Measurements from ENCODE around the gene CYP1B1. TPM values are rescaled to one million over a fixed set of nuclear protein-coding genes. Genes with fewer than 3 reads are reported as not detected.
A peak's percentile ranks its signal among the peaks of the same experiment; 100 is the strongest.

The CYP1B1 gene
- total RNA-seq (2021; ENCODE audit: unreplicated experiment) (2.6 TPM), Bru-seq, nascent RNA (percentile 22 among the genes with signal in this experiment), BruChase-seq, experiment 1, labeled RNA remaining after a 6-hour chase (percentile 34 among the genes with signal in this experiment), BruChase-seq, experiment 2, labeled RNA remaining after a 2-hour chase (percentile 33 among the genes with signal in this experiment)
- polyA plus RNA-seq (2012): 0.24 and 0.33 TPM in 2 replicates
- long read RNA-seq, full-length matches to known transcripts: 3 of 4 reads
- long read RNA-seq, partial matches to known transcripts: 1 of 4 reads
- long read RNA-seq, other reads (novel, unspliced or antisense): 0 of 4 reads

GRCh38 chr2:38075507-38076151 lies at the start of gene CYP1B1:
CYP1B1 (minus strand) TSS chr2:38076151; CDS start chr2:38075388, 763 bp downstream.
- intact Hi-C loops (cut with micrococcal nuclease): no loop called here
- peak within 1 kb of the TSS; percentile 93 for H3K4me2 ChIP-seq (ENCODE audit: low read length)
- no peak for ATAC-seq
- peak within 1 kb of the TSS; percentile 73 for H3K27ac ChIP-seq (ENCODE audit: low read depth, low read length)
- no peaks in the 10 kb centered on the region for H4K20me1 ChIP-seq (ENCODE audit: insufficient read depth)
- peak within 1 kb of the TSS; percentile 80 for H2AFZ ChIP-seq (ENCODE audit: low read depth, low read length, poor library complexity, severe bottlenecking)
- POLR2A ChIA-PET: interaction anchor here (1.0 kb wide), 1 partner anchor 199 kb away, joined by 3 read pairs; no protein-coding TSS in a partner anchor
- peak within 1 kb of the TSS; percentile 77 for H3K9ac ChIP-seq (ENCODE audit: low read length)
- H3K4me1 ChIP-seq (ENCODE audit: control insufficient read depth in 1 of 2, insufficient read depth in 2 of 2, low read length in 2 of 2): peaks cover 5 to 28% of the 10 kb centered on the region in 2 experiments
- peak within 1 kb of the TSS; percentile 42 to 59 for H3K4me3 ChIP-seq (replicated peaks in 1 of 2; ENCODE audit: low read depth in 1 of 2, low read length in 2 of 2)
- no peaks in the 10 kb centered on the region for H3K27me3 ChIP-seq (ENCODE audit: insufficient read depth, low read length)
- H3K79me2 ChIP-seq (ENCODE audit: insufficient read depth, low read length): no peaks in the 10 kb centered on the region
- BruUV-seq (replicated peaks): TSS peak; percentile 36
- CTCF ChIA-PET: interaction anchor here (0.6 to 1.9 kb wide), 22 partner anchors 8 to 668 kb away, joined by 3 to 27 read pairs (median 4); no protein-coding TSS in a partner anchor
- no peaks in the 10 kb centered on the region for H3K36me3 ChIP-seq (ENCODE audit: control insufficient read depth in 1 of 2, insufficient read depth in 2 of 2, low read length in 2 of 2)
- DNase-seq (ENCODE audit: low read depth, low spot score): no peak
- TF ChIP-seq FOSL1 (IDR thresholded peaks at IDR 0.05; ENCODE audit: low read depth) (no peak), EZH2phosphoT487 (IDR thresholded peaks at IDR 0.05; ENCODE audit: borderline replicate concordance) (no peak), MAX (IDR thresholded peaks at IDR 0.05) (no peak), ZNF274 (IDR thresholded peaks at IDR 0.05; ENCODE audit: low read depth, low read length) (no peak)
- RAD21 ChIA-PET (ENCODE audit: low non-redundant PET in 1 of 2, low total read pairs in 2 of 2, uncharacterized antibody in 2 of 2, unreplicated experiment in 2 of 2): no interaction called here
- H3K9me2 ChIP-seq (ENCODE audit: insufficient read depth): no peaks in the 10 kb centered on the region
- no peaks in the 10 kb centered on the region for H3K9me3 ChIP-seq (ENCODE audit: control insufficient read depth in 1 of 2, insufficient read depth in 1 of 2, low read depth in 1 of 2, low read length in 2 of 2)

GRCh38 chr2:38125007-38125406 lies 49.1 kb upstream of the CYP1B1 start:
- Histone ChIP-seq H2AFZ (ENCODE audit: low read depth, low read length, poor library complexity, severe bottlenecking) (no peak overlapping the region), H3K27me3 (ENCODE audit: insufficient read depth, low read length) (no peaks in the 10 kb centered on the region), H3K36me3 (ENCODE audit: control insufficient read depth in 1 of 2, insufficient read depth in 2 of 2, low read length in 2 of 2) (no peaks in the 10 kb centered on the region), H3K4me3 (replicated peaks in 1 of 2; ENCODE audit: low read depth in 1 of 2, low read length in 2 of 2) (no peak overlapping the region), H3K27ac (ENCODE audit: low read depth, low read length) (no peak overlapping the region), H3K9ac (ENCODE audit: low read length) (no peak overlapping the region), H3K4me2 (ENCODE audit: low read length) (no peak overlapping the region), H3K9me2 (ENCODE audit: insufficient read depth) (no peaks in the 10 kb centered on the region), H3K79me2 (ENCODE audit: insufficient read depth, low read length) (no peaks in the 10 kb centered on the region), H3K4me1 (ENCODE audit: control insufficient read depth in 1 of 2, insufficient read depth in 2 of 2, low read length in 2 of 2) (no peaks in the 10 kb centered on the region), H3K9me3 (ENCODE audit: control insufficient read depth in 1 of 2, insufficient read depth in 1 of 2, low read depth in 1 of 2, low read length in 2 of 2) (no peaks in the 10 kb centered on the region; a peak in 1 of 4 replicates), H4K20me1 (ENCODE audit: insufficient read depth) (no peaks in the 10 kb centered on the region)
- intact Hi-C loops (cut with micrococcal nuclease): no loop called here
- ChIA-PET POLR2A (no interaction called here), CTCF (no interaction called here), RAD21 (ENCODE audit: low non-redundant PET in 1 of 2, low total read pairs in 2 of 2, uncharacterized antibody in 2 of 2, unreplicated experiment in 2 of 2) (no interaction called here)
- BruUV-seq (replicated peaks): no TSS peak
- ATAC-seq: no peak
- no peak for TF ChIP-seq POLR2AphosphoS5 (IDR thresholded peaks at IDR 0.05; ENCODE audit: low read depth, low read length)
- no peak for TF ChIP-seq ZBTB33 (IDR thresholded peaks at IDR 0.05; ENCODE audit: extremely low read depth, insufficient replicate concordance, low read length)
- DNase-seq (ENCODE audit: low read depth, low spot score): no peak
